ENCODE results near the gene SLC29A3. TPM values are rescaled to one million over a fixed set of nuclear protein-coding genes. Genes with fewer than 3 reads are reported as not detected.

The SLC29A3 gene
- total RNA-seq, 4 donors from 2014 or later: 1.0 to 13.8 (median 5.5) TPM

DNA sequence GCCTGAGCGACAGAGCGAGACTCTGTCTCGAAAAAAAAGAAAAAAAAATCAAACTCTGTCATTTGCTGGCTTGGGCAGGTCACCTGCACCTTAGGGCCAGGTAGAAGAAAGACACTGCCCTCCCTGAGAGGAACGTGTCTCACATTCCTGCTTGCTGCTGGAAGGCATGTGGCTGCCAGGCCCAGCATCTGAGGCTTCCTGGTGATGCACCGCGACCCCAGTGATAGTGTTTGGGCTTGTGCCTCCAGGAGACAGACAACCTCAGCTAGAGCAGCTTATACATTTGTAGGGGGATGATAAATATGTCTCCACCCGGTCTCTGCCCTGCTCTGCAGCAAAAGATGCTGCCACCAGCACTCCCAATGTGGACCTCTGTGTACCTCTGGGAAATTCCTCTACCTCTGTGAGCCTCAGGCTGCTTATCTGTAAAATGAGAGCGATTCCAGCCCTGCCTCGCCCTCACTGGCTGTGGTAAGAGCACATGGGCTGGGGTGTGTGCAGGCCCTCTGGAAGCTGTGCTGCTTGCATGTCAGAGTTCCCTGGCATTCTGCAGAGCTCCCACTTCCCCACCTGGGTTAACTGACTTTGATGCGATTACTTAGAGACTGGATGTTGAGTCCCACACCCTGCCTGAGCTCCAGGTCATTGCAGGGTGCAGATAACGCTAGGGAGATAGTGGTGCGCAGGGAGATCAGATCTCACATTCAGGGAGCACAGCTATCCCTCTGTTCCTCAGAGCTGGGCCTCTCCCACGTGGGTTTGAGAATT lies 19.9 kb downstream of the SLC29A3 start:
- Histone ChIP-seq H3K36me3 (no peaks in the 10 kb centered on the region), H3K9me3 (no peaks in the 10 kb centered on the region), H3K4me1 (no peaks in the 10 kb centered on the region), H3K4me3 (no peak overlapping the region), H3K27ac (no peak overlapping the region), H3K27me3 (no peaks in the 10 kb centered on the region)
- intact Hi-C loops (cut with DNase I; ENCODE audit: low total_unique reads): no loop called here
- DNase-seq: no peak
- no peak for TF ChIP-seq POLR2A (IDR thresholded peaks at IDR 0.05)
- TF ChIP-seq, protein P1, sequence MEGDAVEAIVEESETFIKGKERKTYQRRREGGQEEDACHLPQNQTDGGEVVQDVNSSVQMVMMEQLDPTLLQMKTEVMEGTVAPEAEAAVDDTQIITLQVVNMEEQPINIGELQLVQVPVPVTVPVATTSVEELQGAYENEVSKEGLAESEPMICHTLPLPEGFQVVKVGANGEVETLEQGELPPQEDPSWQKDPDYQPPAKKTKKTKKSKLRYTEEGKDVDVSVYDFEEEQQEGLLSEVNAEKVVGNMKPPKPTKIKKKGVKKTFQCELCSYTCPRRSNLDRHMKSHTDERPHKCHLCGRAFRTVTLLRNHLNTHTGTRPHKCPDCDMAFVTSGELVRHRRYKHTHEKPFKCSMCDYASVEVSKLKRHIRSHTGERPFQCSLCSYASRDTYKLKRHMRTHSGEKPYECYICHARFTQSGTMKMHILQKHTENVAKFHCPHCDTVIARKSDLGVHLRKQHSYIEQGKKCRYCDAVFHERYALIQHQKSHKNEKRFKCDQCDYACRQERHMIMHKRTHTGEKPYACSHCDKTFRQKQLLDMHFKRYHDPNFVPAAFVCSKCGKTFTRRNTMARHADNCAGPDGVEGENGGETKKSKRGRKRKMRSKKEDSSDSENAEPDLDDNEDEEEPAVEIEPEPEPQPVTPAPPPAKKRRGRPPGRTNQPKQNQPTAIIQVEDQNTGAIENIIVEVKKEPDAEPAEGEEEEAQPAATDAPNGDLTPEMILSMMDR (IDR thresholded peaks at IDR 0.05): no peak

DNA sequence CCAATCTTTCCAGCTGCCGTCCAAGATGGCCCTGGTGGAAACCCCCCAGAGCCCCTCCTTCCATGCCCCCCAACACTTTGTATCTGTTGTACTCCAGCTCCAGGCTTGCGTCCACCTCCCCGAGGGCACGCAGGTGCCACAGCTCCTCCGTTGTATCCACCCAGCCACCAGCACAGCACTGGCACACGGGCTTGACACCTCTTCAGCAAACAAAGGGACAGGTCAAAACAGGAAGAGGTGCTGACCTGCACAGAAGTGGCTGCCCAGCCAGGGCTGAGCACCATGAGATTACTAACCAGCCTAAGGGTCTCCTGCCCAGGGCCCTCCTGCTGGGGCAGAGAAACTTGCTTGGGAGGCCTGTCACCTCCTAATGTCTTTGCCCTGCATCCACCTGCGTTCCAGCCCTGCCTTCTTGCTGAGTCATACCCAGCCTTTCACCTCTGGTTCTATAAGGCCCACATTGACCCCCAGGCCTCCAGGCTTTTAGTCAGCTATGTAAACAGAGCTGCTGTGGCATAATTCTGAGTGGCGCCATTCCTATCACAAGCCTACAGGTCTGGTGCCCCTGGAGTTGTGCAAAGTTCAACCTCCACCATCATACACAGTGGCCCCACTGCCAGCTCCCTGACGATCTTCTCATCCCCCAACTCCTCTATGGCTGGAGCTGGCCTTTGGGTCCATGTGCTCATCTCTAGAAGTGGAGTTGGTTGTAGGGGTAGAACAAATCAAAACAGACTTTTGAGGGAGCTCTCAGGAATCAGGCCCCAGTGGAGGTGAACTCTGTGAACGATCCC lies 20.9 kb downstream of the SLC29A3 start:
- no peak overlapping the region for H3K27ac ChIP-seq
- DNase-seq: no peak
- TF ChIP-seq, protein P1 (IDR thresholded peaks at IDR 0.05): no peak
- TF ChIP-seq POLR2A (IDR thresholded peaks at IDR 0.05): no peak
- intact Hi-C loops (cut with DNase I; ENCODE audit: low total_unique reads): no loop called here
- no peak overlapping the region for H3K4me3 ChIP-seq
- H3K36me3 ChIP-seq: no peaks in the 10 kb centered on the region
- no peaks in the 10 kb centered on the region for H3K9me3 ChIP-seq
- H3K4me1 ChIP-seq: no peaks in the 10 kb centered on the region
- no peaks in the 10 kb centered on the region for H3K27me3 ChIP-seq

DNA sequence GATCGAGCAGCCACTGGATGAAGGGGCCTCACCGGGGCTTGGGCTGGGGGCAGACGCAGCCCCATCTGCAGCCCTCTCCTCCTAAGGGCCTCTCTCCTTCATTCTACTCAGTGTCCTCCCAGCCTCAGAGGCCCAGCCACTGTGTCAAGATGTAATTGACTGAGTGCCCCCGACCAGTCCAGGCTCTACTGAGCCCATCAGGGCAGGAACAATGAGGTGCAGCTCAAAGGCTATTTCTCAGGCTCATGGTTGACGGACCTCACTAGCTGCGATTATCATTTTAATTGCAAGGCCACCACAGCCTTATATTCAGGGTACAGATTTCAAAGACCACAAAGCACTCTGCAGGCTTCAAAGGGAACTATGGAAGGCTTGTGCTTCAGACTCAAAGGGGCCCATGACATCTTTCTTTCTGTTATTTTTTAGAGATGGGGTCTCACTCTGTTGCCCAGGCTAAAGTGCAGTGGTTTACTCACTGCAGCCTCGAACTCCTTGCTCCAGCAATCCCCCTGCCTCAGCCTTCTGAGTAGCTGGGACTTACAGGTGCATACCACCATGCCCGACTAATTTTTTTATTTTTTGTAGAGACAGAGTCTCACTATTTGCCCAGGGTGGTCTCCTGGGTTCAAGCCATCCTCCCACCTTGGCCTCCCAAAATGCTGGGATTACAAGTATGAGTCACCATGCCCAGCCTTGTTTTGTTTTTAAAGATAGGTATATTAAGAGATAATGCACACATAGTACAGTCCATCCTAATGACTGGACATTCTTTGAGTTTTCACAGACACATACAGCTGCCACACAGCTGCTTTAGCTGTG lies 23.7 kb downstream of the SLC29A3 start:
- intact Hi-C loops (cut with DNase I; ENCODE audit: low total_unique reads): no loop called here
- Histone ChIP-seq H3K36me3 (no peaks in the 10 kb centered on the region), H3K4me3 (no peak overlapping the region), H3K9me3 (no peaks in the 10 kb centered on the region), H3K27ac (no peak overlapping the region), H3K4me1 (no peaks in the 10 kb centered on the region), H3K27me3 (no peaks in the 10 kb centered on the region)
- TF ChIP-seq, protein P1 (IDR thresholded peaks at IDR 0.05): no peak
- TF ChIP-seq POLR2A (IDR thresholded peaks at IDR 0.05): no peak
- DNase-seq: no peak

DNA sequence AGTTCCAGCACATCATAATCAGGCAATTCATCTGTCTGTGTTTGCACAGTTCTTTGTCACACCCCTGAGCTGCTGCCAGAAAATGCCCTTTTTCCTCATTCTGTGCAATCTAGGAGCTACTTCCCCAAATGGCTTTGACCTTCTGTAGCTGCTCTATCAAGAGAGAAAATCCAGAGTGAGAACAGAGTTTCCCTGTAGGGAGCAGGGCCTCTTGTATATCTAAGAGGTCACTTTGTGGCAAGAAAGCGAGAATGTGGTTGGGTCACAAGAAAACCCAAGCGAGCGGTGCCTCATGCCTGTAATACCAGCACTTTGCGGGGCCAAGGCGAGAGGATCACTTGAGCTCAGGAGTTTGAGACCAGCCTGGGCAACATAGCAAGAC lies 24.3 kb downstream of the SLC29A3 start:
- TF ChIP-seq POLR2A (IDR thresholded peaks at IDR 0.05): no peak
- TF ChIP-seq, protein P1 (IDR thresholded peaks at IDR 0.05): no peak
- Histone ChIP-seq H3K4me3 (no peak overlapping the region), H3K27me3 (no peaks in the 10 kb centered on the region), H3K4me1 (no peaks in the 10 kb centered on the region), H3K36me3 (no peaks in the 10 kb centered on the region), H3K27ac (no peak overlapping the region), H3K9me3 (no peaks in the 10 kb centered on the region)
- DNase-seq: no peak
- intact Hi-C loops (cut with DNase I; ENCODE audit: low total_unique reads): no loop called here

All from uterus (tissue), 4 donors.